Measurements from ENCODE around the gene TIPIN. TPM values are rescaled to one million over a fixed set of nuclear protein-coding genes. Genes with fewer than 3 reads are reported as not detected.

Gene TIPIN
- total and polyA plus RNA-seq, 8 donors, result 2.3 to 13.8 (median 3.1) TPM; not detected in 1

DNA sequence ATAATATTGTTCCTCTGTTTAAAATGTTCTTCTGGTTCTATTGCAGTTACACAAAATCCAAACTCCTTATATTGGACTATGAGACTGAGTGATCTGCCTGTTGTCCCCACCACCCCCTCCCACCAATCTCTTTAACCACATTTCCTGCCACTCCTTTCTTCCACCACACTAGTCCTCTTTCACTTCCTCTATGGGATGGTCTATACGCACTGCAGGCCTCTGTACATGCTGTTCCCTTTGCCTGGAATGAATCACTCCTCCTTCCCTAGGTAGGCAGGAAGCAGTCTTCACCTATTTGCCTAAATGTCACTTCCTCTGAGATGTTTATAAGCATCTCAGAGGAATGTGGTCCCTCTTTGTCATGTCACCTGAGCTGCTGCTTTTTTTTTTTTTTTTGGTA lies 34.2 kb upstream of the TIPIN start:
- intact Hi-C loops (cut with DNase I; ENCODE audit: low total_unique reads), result no loop called here
- TF ChIP-seq POLR2AphosphoS5 (IDR thresholded peaks at IDR 0.05), result peak in 2 of 3 donors; percentile 67 to 68
- TF ChIP-seq, protein P1, sequence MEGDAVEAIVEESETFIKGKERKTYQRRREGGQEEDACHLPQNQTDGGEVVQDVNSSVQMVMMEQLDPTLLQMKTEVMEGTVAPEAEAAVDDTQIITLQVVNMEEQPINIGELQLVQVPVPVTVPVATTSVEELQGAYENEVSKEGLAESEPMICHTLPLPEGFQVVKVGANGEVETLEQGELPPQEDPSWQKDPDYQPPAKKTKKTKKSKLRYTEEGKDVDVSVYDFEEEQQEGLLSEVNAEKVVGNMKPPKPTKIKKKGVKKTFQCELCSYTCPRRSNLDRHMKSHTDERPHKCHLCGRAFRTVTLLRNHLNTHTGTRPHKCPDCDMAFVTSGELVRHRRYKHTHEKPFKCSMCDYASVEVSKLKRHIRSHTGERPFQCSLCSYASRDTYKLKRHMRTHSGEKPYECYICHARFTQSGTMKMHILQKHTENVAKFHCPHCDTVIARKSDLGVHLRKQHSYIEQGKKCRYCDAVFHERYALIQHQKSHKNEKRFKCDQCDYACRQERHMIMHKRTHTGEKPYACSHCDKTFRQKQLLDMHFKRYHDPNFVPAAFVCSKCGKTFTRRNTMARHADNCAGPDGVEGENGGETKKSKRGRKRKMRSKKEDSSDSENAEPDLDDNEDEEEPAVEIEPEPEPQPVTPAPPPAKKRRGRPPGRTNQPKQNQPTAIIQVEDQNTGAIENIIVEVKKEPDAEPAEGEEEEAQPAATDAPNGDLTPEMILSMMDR (IDR thresholded peaks at IDR 0.05), result no peak
- no peaks in the 10 kb centered on the region for H3K27me3 ChIP-seq
- H3K27ac ChIP-seq, result peak overlapping the region in 2 of 5 donors; percentile 44 to 60
- WGBS, 5 donors, result 53 to 74% (median 61%) methylated on average over 1 of the region's 1 CpG
- H3K9me3 ChIP-seq, result no peaks in the 10 kb centered on the region
- H3K4me1 ChIP-seq, result peaks cover 28 to 77% (median 35%) of the 10 kb centered on the region in 4 donors
- peaks cover 0 to 2% (median 0%) of the 10 kb centered on the region in 4 donors for H3K36me3 ChIP-seq
- peak in 1 of 2 donors; percentile 24 for DNase-seq
- H3K4me3 ChIP-seq, result no peak overlapping the region

DNA sequence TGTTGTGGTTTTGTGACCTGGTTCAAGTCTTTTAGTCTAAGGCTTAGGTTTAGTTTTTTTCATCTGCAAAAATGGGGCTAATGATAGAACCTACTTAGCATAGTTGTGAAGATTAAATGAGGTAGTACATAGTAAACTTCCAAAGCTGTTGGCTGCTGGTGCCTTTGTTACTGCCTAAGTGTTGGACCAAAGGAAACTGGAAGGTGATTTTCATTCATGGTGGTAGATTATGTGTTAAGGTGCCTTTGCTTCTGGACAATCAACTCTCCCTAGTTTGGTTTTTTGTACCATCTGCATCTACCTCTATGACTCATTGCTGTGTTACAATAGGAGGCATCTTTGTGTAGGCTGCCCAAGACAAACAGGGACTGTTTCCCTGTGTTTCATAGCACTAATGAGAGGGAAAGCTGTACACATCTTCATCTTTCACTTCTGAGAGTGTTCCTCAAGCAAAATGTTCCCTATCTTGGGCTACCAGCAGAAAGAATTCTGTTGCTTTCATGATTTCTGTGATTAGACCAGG lies 33.4 kb upstream of the TIPIN start:
- DNase-seq, result no peak
- intact Hi-C loops (cut with DNase I; ENCODE audit: low total_unique reads), result loop anchor here (5.0 kb wide), 1 partner anchor 107 kb away; the partner anchor contains the start of gene SNAPC5

DNA sequence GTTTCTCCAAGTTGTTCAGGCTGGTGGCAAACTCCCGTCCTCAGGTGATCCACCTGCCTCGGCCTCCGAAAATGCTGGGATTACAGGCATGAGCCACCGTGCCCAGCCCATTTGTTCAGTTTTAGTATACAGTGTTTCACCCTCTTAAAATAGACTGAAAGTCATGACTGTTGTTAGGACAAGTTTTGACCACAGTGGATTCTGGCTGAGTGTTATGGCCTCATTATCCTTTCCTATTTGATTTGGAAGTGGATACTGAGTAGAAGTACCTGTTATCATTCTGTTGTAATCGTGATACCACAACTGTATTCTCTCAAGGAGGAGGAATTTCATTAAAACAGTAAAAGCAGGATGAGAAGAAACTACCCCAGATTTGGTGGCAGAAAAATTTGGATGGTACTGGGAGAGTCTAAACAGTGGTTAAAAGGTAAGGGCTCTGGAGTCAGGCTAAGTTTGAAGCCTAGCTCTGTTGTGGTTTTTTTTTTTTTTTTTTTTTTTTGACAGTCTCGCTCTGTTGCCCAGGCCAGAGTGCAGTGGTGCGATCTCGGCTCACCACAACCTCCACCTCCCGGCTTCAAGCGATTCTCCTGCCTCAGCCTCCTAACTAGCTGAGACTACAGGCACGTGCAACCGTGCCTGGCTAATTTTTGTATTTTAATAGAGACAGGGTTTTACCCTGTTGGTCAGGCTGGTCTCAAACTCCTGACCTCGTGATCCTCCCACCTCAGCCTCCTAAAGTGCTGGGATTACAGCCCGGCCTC lies 32.8 kb upstream of the TIPIN start:
- no peaks in the 10 kb centered on the region for H3K9me3 ChIP-seq

More for the DNA sequence above, 33.4 kb upstream of the TIPIN start:
- TF ChIP-seq POLR2A (IDR thresholded peaks at IDR 0.05) (no peak), POLR2AphosphoS5 (IDR thresholded peaks at IDR 0.05) (no peak), EP300 (IDR thresholded peaks at IDR 0.05) (no peak)
- TF ChIP-seq, protein P1 (IDR thresholded peaks at IDR 0.05), result no peak
- H3K27ac ChIP-seq, result peak overlapping the region in 2 of 5 donors; percentile 44 to 60
- peaks cover 31 to 72% (median 40%) of the 10 kb centered on the region in 4 donors for H3K4me1 ChIP-seq
- no peak overlapping the region for H3K4me3 ChIP-seq
- H3K27me3 ChIP-seq, result no peaks in the 10 kb centered on the region
- no peaks in the 10 kb centered on the region for H3K36me3 ChIP-seq
- no peaks in the 10 kb centered on the region for H3K9me3 ChIP-seq

DNA sequence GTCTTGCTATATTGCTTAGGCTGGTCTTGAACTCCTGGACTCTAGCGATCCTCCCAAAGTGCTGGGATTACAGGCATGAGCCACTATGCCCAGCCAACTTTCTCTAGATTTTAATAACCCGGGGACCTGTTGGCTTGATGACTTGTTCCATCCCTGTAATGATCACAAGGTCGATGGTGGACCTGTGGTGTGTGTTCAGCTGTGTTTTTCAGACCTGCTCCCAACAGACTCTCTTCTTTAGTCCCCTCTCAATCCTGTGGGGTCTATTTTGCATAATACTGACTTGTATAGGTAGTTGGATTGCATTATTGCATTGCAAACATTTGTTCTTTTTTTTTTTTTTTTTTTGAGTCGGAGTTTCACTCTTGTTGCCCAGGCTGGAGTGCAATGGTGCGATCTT lies 32.1 kb upstream of the TIPIN start:
- TF ChIP-seq POLR2AphosphoS5 (IDR thresholded peaks at IDR 0.05), result no peak
- no peak for TF ChIP-seq EP300 (IDR thresholded peaks at IDR 0.05)
- peak overlapping the region in 2 of 4 donors; percentile 76 to 95 for H3K4me3 ChIP-seq
- H3K27ac ChIP-seq, result no peak overlapping the region
- H3K36me3 ChIP-seq, result no peaks in the 10 kb centered on the region
- H3K4me1 ChIP-seq, result peaks cover 31 to 61% (median 40%) of the 10 kb centered on the region in 4 donors
- intact Hi-C loops (cut with DNase I; ENCODE audit: low total_unique reads), result loop anchor here (5.0 kb wide), 1 partner anchor 109 kb away; the partner anchor contains the start of gene SNAPC5
- 76 to 88% (median 80%) methylated on average over 5 of the region's 5 CpGs for WGBS, 5 donors
- DNase-seq, result no peak
- no peaks in the 10 kb centered on the region for H3K9me3 ChIP-seq
- H3K27me3 ChIP-seq, result no peaks in the 10 kb centered on the region

More for the DNA sequence above, 32.8 kb upstream of the TIPIN start:
- DNase-seq, result no peak
- Histone ChIP-seq H3K27ac (peak overlapping the region in 1 of 5 donors; percentile 44), H3K4me1 (peaks cover 31 to 68% (median 40%) of the 10 kb centered on the region in 4 donors), H3K4me3 (no peak overlapping the region), H3K36me3 (no peaks in the 10 kb centered on the region), H3K27me3 (no peaks in the 10 kb centered on the region)
- intact Hi-C loops (cut with DNase I; ENCODE audit: low total_unique reads), result loop anchor here (5.0 kb wide), 1 partner anchor 108 kb away; the partner anchor contains the start of gene SNAPC5
- WGBS, 5 donors, result 85 to 91% (median 89%) methylated on average over 13 to 14 of the region's 14 CpGs
- TF ChIP-seq POLR2AphosphoS5 (IDR thresholded peaks at IDR 0.05) (no peak), EP300 (IDR thresholded peaks at IDR 0.05) (no peak), POLR2A (IDR thresholded peaks at IDR 0.05) (no peak)
- TF ChIP-seq, protein P1 (IDR thresholded peaks at IDR 0.05), result no peak
